ENCODE results near the gene C11orf16.
A peak's percentile ranks its signal among the peaks of the same experiment; 100 is the strongest.
"Not testable (repeated sequence)": the region's sequence is repeated elsewhere in the genome, so short reads cannot be mapped to it uniquely, and the experiment has no call there.

The C11orf16 gene

DNA sequence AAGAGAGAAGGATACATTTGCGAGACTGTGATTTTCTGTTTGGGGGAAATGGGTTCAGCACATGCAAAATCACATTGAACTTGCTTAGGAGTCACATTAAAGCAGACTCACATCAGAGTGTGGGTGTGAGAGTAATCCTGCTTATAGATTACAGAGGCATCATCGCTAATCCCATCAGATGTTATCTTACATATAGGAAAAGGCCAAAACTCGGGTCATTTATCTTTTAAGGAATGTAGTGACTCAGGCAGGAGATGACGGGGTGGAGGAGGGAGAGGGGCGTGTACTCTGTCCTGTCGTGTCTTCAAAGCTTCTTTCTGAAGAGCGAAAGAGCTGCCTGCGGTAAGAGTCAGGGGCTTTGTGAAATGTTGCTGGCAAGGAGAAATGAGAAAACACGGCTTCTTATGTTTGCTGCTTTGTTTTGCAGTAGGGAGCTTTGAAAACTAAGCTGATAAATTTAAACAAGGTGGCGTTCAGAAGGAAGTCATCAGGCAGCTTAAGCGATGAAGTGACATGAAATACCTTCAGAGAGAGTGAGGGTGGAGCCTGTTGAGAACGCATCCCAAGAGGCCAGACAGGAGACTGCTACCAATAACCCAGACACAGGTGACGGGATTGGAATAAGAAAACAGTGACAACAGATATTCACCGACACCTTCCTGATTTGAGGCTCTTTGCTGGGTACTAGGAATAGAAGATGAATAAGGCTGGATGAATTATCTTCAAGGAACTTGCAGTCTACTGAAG is 2.2 kb upstream of the C11orf16 start:
- no peak for DNase-seq

DNA sequence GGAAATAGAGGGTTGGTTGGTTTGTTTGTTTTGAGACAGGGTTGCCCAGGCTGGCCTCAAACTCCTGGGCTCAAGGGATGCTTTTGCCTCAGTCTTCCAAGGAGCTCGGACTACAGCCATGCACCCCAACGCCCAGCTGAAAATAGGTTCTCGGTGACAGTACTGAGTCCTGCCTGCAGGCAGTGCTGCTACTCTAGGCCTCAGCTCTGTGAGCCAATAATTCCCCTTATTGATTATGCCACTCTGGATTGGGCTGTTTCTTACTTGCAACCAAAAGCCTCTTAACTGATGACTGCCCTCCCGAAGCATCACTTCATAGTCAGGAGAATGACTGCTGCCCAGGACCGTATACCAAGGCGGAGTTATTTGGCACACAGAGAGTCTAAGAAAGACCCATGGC is 1.2 kb upstream of the C11orf16 start:
- DNase-seq, result no peak

DNA sequence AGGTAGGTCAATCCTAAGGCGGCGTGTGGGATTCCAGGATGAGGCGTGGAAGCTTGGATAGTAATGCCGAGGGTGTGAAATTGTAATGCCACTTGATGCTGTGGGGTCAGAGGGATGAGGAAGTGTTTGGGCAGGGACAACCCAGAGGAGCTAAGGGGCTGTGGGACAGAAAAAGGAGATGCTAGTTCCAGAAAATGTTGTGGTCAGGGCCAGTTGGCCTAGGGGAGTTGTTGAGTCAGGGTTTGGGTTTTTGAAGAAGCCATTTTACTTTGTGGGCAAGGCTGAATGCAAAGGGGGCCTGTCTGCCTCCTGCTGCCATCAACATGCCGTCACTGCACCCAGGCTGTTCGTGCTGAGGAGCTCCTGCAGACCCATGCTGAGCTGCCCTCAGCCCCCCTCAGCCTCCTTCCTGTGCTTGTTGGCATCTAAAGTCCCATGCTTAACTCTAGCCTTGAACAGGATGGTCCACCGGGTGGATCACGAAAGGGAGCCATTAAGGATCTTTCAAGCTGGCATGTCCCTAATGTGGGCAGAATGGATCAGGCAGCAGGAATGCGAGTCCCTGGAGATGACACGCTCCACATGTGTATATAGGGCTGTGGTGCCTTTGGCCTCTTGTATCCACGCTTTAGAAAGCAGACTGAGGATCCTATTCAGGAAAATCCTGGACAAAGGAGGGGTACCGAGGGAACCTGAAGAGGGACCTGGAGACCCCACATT is 2.1 kb downstream of the C11orf16 start:
- peak; percentile 19 for DNase-seq

DNA sequence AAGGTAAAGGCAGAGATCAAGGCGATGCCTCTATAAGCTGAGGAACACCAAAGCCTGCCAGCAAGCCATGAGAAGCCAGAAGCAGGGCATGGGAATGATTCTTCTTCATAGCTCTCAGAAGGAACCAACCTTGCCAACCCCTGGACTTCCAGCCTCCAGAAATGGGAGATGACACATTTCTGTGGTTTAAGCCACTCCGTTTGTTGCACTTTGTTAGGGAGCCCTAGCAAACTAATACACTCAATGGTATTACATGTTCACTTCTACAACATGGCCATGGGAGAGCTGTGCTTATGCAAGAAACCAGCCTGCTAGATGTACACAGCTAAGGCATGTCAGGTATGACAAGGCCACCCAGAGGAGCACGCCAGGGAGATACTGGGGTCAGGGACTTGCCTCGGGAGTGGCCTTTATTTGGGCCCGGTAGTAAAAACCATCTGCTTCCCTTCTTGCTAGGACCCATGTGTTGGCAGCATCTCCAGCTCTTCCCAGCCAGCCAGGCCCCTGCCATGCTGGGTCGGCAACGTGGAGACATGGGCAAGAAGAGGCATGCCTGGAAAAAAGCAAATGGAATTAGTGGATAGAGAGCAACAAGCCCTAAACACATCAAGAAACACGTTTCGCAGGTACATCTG is 3.6 kb downstream of the C11orf16 start:
- DNase-seq, result no peak

DNA sequence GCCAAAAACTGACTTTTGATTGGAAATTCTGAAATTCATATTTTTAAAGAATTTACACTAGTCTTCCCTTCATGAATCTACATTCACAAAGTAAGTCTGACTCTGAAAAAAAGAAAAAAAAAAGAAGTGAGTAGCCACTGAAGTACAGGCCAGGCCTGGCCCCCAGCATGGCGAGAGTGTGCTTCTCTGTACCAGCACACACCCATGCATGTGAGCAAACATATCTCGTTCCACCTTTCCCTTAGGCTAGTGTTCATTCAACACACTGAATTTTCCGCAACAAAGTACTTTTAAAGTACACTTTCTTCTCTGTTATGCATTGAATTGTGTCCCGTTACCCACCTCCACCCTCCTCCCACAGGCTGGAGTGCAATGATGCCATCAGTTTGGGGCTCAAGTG is 4.5 kb downstream of the C11orf16 start:
- DNase-seq, result no peak

DNA sequence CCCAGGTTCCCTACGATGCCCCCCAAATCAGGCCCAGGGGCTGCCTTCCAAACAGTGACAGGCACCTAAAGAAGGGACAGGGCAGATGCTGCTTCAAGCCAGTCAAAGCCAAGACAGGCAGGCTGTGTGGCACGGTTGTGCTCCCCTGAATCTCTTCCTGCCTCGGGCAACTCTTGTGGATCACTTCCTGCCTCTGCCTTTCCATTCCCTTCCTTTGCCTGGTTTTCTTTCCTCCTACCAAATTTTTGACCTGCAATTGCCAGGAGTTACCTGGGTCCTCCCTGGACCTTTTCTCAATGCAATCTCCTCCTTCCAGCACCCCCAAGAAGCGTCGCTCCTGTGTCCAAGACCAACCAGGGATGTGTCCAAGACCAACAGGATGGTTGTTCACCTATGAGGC is 5.5 kb downstream of the C11orf16 start:
- no peak for DNase-seq

DNA sequence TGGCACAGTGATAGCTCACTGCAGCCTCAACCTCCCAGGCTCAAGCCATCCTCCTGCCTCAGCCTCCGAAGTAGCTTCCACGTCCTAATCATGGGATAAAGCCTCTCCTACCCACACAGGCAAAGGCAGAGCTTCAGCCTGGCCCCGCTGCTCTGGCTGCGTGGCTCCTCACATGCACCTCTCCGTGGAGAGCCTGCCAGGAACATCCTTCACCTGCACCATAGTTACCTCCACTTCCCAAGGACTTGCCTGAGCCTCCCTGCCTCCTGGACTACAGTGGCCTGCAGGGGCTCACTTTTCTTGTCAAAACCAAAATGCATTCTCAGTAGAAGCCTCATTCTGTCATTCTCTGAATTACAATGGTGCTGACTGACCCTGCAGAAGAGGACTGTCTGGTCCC is 6.5 kb downstream of the C11orf16 start:
- no peak for DNase-seq

DNA sequence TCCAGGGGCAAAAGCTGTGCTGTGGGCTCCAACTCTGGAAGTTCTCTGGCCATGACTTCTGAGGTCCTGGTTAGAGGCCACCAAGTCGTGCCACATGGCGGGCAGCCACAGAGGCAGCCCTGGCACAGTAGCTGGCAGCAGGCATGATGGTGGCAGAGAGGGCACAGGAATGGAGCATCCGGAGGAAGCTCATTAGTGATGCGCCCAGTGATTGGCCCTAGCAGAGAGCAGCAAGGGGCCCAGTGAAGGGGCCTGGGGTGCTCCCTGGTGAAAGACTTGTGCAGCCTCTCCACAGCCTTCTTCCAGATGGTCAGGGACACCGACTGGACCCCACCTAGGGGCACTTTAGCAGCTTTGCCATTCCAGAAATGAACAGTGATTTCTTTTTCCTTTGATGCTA is 7.0 kb downstream of the C11orf16 start:
- no peak for DNase-seq

DNA sequence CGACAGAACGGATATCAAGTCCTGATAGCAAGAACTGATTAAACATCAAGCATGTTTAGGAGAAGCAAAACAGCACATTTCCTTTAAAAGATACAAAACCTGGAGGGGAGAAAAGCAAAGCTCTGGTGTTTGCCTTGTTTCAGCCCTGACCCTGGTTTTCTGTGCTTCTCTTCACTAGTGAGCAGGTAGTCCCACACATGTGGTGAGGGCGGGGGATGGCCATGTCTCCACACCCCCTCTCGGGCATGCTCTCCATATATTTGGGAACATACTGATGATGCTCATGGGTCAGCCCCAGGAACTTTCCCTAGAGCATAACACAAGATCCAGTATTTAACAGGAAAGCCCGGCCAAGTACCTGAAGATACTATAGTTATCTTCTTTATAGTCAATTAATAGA is 10.1 kb downstream of the C11orf16 start:
- no peak for DNase-seq

DNA sequence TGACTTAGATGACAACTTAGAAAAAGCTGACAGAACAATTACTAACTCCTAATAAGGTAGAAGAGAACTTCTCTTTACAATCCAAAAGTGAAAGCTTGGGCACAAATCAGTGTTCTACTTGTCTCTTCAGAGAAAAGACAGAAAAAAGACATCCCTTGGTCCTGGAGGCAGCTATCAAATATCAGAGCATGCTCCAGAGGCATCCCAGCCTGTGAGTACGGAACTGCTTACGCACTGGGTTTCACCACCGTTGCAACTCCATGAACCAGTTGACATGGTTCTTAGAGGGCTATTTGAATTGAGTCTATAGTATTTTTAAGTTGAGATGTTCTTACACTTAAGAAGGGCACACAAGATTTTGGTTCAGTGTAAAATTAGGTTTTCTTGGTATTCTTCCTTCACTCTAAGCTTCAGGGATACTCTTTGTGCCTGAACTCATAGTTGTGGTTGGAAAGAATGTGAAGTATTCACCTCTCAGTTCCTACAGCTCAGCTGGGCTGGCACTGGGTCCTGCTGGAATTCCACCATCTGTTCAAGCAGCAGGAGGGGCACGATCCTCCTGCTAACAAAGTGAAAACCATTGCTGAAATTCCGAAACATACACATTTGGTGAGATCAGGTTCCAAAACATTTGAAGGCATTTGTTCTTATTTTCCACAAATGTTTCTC is 15.5 kb downstream of the C11orf16 start:
- no peak for DNase-seq

DNA sequence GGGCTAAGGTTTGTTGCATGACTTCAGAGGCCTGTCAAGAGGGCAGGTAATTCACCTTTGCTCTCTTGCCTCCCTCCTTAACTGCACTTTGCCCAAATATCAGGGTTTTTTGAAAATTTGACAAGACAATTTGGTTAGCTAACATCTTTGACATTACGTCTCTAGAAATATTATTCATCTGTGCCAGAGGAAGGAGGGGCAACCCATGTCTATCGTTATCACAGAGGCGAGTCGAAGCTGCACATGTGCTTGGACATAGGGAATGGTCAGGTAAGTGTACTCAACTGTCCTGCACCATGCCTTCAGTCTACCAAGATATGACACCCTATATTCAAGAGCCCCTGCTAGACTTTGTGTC is 18.1 kb downstream of the C11orf16 start:
- no peak for DNase-seq

DNA sequence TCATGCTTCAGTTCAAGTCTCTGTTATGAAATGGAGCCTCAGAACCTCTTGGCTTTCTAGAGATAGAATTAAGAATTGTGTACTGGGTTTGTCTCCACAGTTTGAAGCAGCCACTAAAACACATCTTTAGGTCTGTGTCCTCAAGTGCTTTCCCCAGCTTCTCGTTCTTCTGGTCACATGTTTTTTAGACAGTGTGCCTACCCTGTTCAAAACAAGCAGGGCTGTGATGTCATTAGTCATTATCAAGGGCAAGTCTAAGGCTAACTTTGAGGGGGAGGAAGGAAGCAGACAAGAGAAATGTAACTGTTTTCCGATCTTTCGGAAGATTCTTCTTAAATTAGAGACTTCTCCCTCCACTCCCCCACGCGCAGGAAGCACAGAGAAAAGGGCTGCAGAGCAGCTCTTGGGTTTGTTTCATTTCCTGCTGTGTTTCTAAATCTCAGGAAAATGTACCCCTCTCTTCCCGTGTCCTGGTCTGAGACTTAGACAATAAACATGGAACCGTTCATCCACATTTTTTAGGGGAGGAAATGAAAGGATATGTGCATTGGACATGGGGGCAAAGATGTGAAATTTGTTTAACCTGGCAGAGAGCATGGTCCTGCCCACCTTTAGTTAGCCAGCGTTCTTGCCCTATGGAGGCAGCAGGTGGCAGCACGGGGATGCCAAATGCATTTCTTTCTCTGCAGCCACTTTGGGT is 18.6 kb downstream of the C11orf16 start:
- peak; percentile 79 for DNase-seq

DNA sequence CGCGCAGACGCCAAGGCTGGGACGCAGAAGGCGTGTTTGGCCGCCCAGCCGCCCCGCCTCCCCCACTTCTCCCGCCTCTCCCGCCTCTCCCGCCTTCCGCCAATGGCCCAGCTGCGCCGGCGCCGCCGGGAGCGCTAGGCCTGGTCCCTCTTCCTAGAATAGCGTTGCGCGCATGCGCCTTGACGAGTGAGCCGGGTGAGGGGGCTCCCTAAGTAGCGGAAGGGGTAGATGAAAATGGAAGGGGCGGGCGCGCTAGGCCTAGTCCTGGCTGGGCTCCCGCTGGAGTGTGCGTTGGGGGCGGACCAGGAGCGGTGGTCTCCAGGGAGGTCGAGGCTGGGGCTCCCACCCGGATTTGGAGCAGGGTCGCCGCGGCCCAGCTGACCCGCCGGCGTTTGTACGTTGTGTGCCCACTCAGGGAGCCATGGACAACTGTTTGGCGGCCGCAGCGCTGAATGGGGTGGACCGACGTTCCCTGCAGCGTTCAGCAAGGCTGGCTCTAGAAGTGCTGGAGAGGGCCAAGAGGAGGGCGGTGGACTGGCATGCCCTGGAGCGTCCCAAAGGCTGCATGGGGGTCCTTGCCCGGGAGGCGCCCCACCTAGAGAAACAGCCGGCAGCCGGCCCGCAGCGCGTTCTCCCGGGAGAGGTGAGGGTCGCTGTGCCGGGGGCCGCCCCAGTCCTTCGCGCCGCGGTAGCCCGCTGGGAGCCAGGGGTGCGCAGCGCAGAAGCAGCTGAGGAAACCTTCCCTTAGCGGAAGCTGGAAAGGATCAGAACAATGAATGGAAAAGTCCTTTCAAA is 21.5 kb downstream of the C11orf16 start, which contains the start of gene AKIP1:
TSS of gene AKIP1 (plus strand) at position 161 of the 795 bp plus-strand sequence. CDS start at position 422, 261 bp downstream.
- peak; percentile 98 for DNase-seq

DNA sequence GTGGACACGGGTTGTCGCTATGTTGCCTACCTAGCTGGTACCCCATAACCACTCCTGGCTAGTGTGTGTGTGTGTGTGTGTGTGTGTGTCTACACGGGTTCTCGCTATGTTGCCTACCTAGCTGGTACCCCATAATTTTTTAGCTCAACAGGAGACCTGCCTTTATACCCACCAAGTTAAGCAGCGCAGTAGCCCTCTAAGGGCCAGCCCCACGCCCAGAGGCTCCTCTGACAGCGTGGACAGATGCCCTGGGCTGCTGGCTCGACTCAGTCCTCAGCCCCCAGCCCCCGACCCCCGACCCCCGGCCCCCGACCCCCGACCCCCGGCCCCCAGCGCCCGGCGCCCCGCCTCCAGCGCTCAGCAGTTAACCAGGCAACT is 22.1 kb downstream of the C11orf16 start:
- no peak for DNase-seq

DNA sequence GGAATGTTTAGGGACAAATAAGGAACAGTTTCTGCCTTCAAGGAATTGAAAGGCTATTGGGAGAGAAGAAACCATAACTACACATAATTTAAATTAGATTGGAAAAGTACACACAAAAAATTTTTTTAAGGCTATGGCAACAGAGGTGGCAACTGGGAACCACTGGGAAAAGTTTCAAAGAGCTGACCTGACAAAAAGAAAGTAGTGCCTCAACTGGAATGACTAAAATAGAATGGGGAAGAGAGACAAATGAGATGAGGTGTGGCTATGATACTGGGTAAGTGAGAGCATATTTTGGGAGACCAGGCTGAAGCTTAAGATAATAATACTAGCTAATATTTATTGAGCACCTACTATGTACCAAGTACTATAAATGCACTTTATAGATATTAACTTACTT is 24.6 kb downstream of the C11orf16 start:
- DNase-seq, result no peak

DNA sequence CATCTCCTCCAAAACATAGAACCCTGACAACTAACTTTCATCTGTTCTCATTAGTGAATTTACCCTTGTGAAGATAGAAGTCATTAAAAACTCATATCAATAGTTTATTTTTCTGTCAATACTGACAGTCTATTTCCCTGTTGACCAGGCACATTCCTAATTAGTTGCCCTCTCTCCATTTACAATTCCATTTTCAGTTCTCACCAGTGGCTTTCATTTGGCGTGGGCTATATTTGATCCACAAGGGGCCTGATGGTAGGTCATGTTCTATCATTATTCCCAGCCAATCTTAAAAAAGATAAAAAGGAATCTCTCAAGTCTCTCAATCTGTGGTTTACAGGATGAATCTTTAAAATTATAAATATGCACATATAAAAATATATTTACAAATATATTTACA is 25.6 kb downstream of the C11orf16 start:
- DNase-seq, result no peak

DNA sequence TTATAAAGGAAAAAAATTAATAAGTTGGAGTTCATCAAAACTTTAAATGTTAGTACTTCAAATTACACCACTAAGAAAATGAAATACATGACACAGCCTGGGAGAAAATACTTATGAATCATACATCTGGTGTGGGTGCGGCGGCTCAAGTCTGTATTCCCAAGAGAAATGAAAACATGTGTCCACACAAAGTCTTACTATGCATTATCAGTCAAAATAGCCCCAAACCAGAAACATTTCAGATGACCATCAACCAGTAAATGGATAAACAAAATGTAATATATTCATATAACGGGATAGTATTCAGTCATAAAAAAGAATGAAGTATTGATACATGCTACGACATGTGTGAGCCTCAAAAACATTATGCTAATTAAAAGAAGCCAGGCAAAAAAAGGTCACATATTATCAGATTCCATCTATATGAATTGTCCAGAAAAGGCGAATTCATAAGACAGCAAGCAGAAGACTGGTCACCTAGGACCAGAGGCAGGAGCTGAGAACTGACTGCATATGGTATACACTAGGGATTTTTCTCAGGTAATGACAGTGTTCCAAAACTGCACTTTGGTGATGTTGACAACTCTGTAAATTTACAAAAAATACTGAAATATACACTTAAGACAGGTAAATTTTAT is 27.1 kb downstream of the C11orf16 start:
- DNase-seq, result no peak

DNA sequence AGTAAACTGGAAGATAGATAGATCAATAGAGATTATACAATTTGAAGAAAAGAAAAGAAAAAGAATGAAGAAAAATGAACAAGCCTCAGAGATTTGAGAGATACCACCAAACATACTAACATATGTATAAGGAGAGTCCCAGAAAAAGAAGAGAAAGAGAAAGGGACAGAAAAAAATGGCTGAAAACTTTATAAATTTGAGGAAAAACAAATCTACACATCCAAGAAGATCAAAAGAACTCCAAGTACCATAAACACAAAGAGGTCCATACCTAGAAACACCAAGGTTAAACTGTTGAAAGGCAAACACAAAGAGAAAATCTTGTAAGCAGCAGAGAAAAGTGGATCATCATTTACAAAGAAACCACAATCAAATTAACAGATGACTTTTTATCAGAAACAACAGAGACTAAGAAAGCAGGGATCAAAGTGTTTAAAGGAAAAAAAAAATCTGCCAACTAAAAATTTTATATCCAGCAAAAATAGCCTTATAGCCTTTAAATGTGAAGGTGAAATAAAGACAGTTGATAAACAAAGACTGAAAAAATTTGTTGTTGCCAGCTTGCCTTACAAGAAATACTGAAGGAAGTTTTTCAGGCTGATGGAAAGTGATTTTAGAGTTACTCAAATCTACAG is 33.5 kb downstream of the C11orf16 start:
- DNase-seq, result no peak

DNA sequence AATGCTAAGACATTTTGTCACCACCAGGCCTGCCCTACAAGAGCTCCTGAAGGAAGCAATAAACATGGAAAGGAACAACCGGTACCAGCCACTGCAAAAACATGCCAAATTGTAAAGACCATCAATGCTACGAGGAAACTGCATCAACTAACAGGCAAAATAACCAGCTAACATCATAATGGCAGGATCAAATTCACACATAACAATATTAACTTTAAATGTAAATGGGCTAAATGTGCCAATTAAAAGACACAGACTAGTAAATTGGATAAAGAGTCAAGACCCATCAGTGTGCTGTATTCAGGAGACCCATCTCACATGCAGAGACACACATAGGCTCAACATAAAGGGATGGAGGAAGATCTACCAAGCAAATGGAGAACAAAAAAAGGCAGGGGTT is 41.6 kb downstream of the C11orf16 start:
- DNase-seq, result not testable (repeated sequence)

DNA sequence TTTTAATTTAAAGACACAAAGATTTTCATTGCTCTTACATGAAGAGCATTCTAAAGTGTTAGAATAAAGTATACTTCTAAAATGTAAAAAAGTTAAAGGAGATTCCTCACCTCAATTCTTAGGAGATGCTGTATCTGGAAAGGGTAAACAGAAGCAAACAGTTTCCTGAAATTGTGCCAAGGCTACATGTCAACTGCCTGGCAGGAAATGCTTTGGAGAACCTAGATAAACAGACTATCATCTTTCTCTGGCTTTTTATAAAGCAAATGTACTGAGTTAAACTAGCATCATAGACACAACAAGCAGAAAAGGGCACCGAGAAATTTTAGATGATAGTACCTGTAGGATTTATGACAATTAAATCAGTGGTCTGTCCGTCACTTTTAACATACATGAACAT is 46.4 kb downstream of the C11orf16 start:
- no peak for DNase-seq

DNA sequence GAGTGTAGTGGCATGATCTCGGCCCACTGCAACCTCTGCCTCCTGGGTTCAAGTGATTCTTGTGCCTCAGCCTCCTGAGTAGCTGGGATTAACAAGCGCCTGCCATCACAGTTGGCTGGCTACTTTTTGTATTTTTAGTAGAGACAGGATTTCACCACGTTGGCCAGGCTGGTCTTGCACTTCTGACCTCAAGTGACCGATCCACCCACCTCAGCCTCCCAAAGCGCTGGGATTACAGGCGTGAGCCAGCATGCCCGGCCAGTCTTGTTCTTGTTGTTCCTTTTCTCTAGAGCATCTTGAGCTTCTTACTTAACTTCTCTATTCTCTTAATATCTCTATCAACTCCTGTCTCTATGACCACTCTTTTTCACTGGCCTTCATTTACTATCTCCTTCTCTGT is 51.2 kb downstream of the C11orf16 start:
- not testable (repeated sequence) for DNase-seq
